ENCODE results near the gene FBXL13.
A peak's percentile ranks its signal among the peaks of the same experiment; 100 is the strongest.

The FBXL13 gene

DNA sequence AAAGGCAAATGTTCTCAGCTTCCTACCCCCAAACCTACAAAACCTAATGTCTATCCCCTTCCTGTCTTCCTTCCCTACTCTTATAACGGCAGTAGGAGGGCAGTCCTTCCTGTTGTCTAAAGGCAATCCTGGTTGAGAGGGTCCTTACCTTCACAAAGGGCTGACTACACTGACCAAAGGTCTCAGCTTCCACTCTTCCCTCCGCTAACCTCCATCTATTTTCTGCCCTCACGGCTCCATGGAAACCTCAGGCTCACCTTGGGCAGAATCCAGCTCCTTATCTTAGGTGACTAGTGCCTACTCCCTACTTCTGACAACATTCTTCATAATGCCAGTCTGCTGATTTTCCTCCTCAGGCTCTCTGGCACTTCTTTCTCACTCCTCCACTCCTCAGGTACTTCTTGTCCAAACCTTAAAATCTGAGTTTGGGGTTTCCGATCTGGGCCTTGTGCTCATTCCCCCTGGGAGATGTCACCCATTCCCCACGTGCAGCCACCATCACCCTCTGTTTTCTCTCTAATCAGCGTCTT, 542 bp downstream of the FBXL13 start:
- DNase-seq (ENCODE audit: low read depth): no peak
- peak overlapping the region; percentile 93 for H3K4me3 ChIP-seq (ENCODE audit: control insufficient read depth, low read depth, low read length)
- no peak for TF ChIP-seq CTCF (conservative IDR thresholded peaks at IDR 0.05; ENCODE audit: control insufficient read depth, insufficient read depth, low read depth, low read length)

DNA sequence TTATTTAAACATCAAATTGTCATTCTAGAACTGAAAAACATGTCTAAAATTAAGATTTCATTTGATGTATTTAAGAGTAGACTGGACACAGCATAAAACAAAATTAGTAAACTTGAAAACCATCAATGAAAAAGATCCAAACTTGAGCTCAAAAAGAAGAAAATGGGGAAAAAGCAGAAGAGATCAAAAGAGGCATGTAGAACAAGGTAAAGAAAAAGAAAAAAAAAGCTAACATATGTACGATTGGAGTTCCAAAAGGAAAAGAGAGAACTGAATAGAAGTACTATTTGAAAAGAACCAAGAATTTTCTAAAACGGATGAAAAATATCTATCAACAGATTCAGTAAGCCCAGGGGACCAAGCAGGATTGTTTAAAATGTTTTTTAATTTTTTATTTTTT, 3.6 kb downstream of the FBXL13 start:
- no peak for TF ChIP-seq CTCF (conservative IDR thresholded peaks at IDR 0.05; ENCODE audit: control insufficient read depth, insufficient read depth, low read depth, low read length)
- no peak overlapping the region for H3K4me3 ChIP-seq (ENCODE audit: control insufficient read depth, low read depth, low read length)
- DNase-seq (ENCODE audit: low read depth): no peak

- no peak overlapping the region for H3K4me3 ChIP-seq (ENCODE audit: control insufficient read depth, low read depth, low read length)
- TF ChIP-seq CTCF (conservative IDR thresholded peaks at IDR 0.05; ENCODE audit: control insufficient read depth, insufficient read depth, low read depth, low read length): no peak
- DNase-seq (ENCODE audit: low read depth): no peak
Observed at GRCh38 chr7:103068414-103069403, 5.9 kb downstream of the FBXL13 start.

DNA sequence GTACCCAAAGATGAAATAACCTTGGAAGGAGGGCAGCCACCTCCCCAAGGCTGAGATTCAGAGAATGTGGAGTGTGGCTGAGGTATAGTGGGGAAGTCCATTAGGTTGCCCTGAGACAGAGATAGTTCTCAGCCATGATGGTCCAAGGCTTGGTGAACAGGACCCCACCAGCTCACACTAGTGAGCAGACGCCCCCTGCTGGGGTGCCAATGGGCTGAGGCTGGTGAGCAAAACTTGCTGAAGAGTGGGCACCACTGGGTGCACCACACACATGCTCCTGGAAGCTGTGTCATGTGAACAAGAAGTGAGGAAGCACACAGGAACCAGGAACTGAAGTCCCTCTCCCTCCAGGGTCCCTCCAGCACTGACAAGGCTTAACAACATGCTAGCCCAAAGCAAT, 8.9 kb downstream of the FBXL13 start:
- DNase-seq (ENCODE audit: low read depth): peak; percentile 52
- TF ChIP-seq CTCF (conservative IDR thresholded peaks at IDR 0.05; ENCODE audit: control insufficient read depth, insufficient read depth, low read depth, low read length): peak; percentile 73
- no peak overlapping the region for H3K4me3 ChIP-seq (ENCODE audit: control insufficient read depth, low read depth, low read length)

- TF ChIP-seq CTCF (conservative IDR thresholded peaks at IDR 0.05; ENCODE audit: control insufficient read depth, insufficient read depth, low read depth, low read length): no peak
Observed at GRCh38 chr7:103063895-103064294, 10.7 kb downstream of the FBXL13 start.

GRCh38 chr7:103059471-103059870, 15.1 kb downstream of the FBXL13 start:
- DNase-seq (ENCODE audit: low read depth): peak; percentile 18
- no peak overlapping the region for H3K4me3 ChIP-seq (ENCODE audit: control insufficient read depth, low read depth, low read length)
- no peak for TF ChIP-seq CTCF (conservative IDR thresholded peaks at IDR 0.05; ENCODE audit: control insufficient read depth, insufficient read depth, low read depth, low read length)

More at GRCh38 chr7:103063895-103064294, 10.7 kb downstream of the FBXL13 start:
- no peak overlapping the region for H3K4me3 ChIP-seq (ENCODE audit: control insufficient read depth, low read depth, low read length)
- DNase-seq (ENCODE audit: low read depth): no peak

Measured in fibroblast of mammary gland (primary cell).